Measurements from ENCODE around the gene RNASE11.

The RNASE11 gene

DNA sequence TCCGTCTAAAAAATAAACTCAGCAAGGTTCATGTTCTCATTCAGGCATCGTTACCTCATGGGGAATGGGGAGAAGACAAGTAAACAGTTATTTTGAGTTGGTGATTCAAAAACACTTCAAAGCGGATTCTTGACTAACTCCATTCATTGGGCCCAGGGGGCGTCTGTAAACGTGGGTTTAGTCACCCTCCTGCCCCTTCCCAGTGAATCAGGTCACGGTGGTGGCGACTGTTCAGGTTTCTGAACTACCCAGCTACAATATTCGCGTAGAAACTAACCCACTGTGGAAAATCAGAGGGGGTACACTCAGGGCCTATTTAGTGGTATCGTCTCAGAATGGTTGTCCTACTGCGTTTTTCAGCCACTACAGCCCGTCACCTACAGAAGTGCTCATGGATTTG, 38.5 kb upstream of the RNASE11 start:
- no peak for TF ChIP-seq REST (IDR thresholded peaks at IDR 0.05; ENCODE audit: insufficient read depth in 1 of 2, low read depth in 2 of 2, low read length in 2 of 2)

GRCh38 chr14:20624495-20625070, 36.8 kb upstream of the RNASE11 start:
- TF ChIP-seq POLR2AphosphoS5 (IDR thresholded peaks at IDR 0.05; ENCODE audit: low read depth, low read length) (no peak), SIN3A (IDR thresholded peaks at IDR 0.05; ENCODE audit: borderline replicate concordance, insufficient read depth, low read length) (no peak), TAF1 (IDR thresholded peaks at IDR 0.05; ENCODE audit: borderline replicate concordance, insufficient read depth, low read length) (no peak), REST (IDR thresholded peaks at IDR 0.05; ENCODE audit: insufficient read depth in 1 of 2, low read depth in 2 of 2, low read length in 2 of 2) (no peak), FOXP2 (optimal IDR thresholded peaks at IDR 0.05; ENCODE audit: borderline replicate concordance, extremely low read depth, extremely low read length, insufficient read depth) (no peak)

- no peak for TF ChIP-seq FOXP2 (optimal IDR thresholded peaks at IDR 0.05; ENCODE audit: borderline replicate concordance, extremely low read depth, extremely low read length, insufficient read depth)
- TF ChIP-seq POLR2AphosphoS5 (IDR thresholded peaks at IDR 0.05; ENCODE audit: low read depth, low read length), result no peak
- TF ChIP-seq SIN3A (IDR thresholded peaks at IDR 0.05; ENCODE audit: borderline replicate concordance, insufficient read depth, low read length), result no peak
- no peak for TF ChIP-seq TAF1 (IDR thresholded peaks at IDR 0.05; ENCODE audit: borderline replicate concordance, insufficient read depth, low read length)
- TF ChIP-seq REST (IDR thresholded peaks at IDR 0.05; ENCODE audit: insufficient read depth in 1 of 2, low read depth in 2 of 2, low read length in 2 of 2), result no peak
Measured at GRCh38 chr14:20623798-20624197, 36.0 kb upstream of the RNASE11 start.

DNA sequence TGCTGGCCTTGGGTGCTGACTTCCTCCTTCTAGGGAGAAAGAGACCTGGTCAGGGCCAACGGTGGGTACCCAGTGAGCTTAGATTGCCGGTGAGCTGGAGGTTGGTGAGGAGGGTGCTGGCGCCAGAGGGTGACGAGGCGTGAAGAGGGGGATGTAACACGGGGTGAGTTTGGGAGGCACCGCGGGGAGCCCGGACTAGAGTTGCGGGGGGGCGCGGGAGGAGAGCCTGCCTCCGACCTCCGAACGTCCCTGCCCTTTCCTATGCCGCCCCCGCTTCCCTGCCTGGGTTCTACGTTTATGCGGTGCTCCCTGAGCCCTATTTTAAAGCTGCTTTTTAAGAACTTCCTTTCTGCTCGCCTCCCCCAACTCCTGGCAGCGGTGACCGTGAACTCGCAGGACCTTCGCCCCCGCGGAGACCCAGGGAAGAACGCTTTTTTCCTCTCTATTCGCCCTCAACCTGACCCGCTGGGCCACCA, 35.1 kb upstream of the RNASE11 start:
- no peak for TF ChIP-seq REST (IDR thresholded peaks at IDR 0.05; ENCODE audit: insufficient read depth in 1 of 2, low read depth in 2 of 2, low read length in 2 of 2)
- no peak for TF ChIP-seq FOXP2 (optimal IDR thresholded peaks at IDR 0.05; ENCODE audit: borderline replicate concordance, extremely low read depth, extremely low read length, insufficient read depth)
- TF ChIP-seq POLR2AphosphoS5 (IDR thresholded peaks at IDR 0.05; ENCODE audit: low read depth, low read length), result no peak
- TF ChIP-seq SIN3A (IDR thresholded peaks at IDR 0.05; ENCODE audit: borderline replicate concordance, insufficient read depth, low read length), result no peak

DNA sequence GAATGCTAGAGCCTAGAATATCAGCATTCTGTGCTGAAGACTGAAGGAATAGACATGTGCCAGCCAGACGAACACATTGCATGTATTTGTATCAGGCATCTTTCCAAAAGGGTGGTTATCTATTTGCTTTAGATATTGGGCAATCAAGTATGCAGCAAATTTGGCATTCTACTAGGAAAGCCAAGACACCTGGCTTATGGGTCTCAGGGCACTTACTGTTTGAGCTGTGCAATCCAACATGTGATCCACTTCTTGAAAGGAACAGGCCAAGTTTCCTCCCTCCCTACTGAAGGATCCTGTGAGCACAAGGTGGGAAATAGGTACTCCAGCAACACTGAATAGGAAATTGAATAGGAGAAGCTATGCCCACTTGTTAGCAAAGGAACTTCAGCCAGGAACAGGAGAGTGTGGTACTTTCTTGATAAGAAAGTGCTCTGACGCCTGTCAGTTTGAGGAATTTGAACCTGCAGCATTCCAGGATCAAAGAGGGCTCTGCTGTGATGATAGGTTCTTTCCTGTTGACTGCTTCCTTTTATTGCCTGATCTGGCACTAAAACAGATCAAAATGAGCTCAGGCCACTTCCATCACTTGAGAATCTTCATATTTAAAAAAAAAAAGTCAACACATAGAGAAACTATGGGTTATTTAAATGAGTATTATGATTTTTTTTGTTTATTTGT, 33.1 kb upstream of the RNASE11 start:
- TF ChIP-seq REST (IDR thresholded peaks at IDR 0.05; ENCODE audit: insufficient read depth in 1 of 2, low read depth in 2 of 2, low read length in 2 of 2), result no peak
- TF ChIP-seq TAF1 (IDR thresholded peaks at IDR 0.05; ENCODE audit: borderline replicate concordance, insufficient read depth, low read length), result no peak
- TF ChIP-seq SIN3A (IDR thresholded peaks at IDR 0.05; ENCODE audit: borderline replicate concordance, insufficient read depth, low read length), result no peak
- no peak for TF ChIP-seq FOXP2 (optimal IDR thresholded peaks at IDR 0.05; ENCODE audit: borderline replicate concordance, extremely low read depth, extremely low read length, insufficient read depth)
- TF ChIP-seq POLR2AphosphoS5 (IDR thresholded peaks at IDR 0.05; ENCODE audit: low read depth, low read length), result no peak

Measured in PFSK-1 (cell line).